ENCODE measurements around the gene UXT. TPM values are rescaled to one million over a fixed set of nuclear protein-coding genes. Genes with fewer than 3 reads are reported as not detected.

UXT gene
- total and polyA plus RNA-seq, 2 of the 4 experiments (the other 2 are of a cell fraction), result 106 to 164 TPM

DNA sequence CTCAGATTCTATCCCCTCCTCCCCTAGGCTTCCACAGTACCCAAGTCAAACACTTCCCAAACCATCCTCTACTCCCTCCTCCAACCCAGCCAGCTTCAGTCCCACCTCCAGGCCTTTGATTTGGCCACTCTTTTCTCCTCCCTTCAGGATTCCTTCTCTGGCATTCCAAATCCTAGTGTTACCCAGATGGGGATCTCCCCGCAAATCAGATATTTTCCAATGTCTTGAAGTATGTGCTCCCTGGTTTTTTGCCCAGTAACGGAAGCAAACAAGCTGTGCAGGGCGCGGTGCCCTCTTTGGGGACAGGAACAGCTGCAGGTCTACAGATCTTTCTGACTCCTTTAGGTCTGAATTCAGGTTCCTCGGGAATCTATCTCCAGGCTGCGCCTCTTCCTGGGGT is 37.1 kb downstream of the UXT start:
- in situ Hi-C loops (cut with MboI; ENCODE audit: low sequenced_read_pairs) (no loop called here), dilution Hi-C loops (cut with HindIII; ENCODE audit: low sequenced_read_pairs, unreplicated experiment) (no loop called here), intact Hi-C loops (cut with micrococcal nuclease) (no loop called here)
- Histone ChIP-seq H3K56ac (ENCODE audit: extremely low read depth, insufficient read depth, low read length) (no peak overlapping the region), H3K4me1 (ENCODE audit: control insufficient read depth, insufficient read depth, low read length) (no peaks in the 10 kb centered on the region), H3K14ac (replicated peaks; ENCODE audit: low read depth, low read length) (no peak overlapping the region), H2BK20ac (ENCODE audit: low read depth, low read length) (no peak overlapping the region), H2BK5ac (ENCODE audit: low read depth, low read length, poor library complexity, severe bottlenecking) (no peak overlapping the region), H3K27ac (ENCODE audit: insufficient read depth, low read length) (no peak overlapping the region), H3K79me1 (ENCODE audit: low read depth in 1 of 2, low read length in 2 of 2) (no peaks in the 10 kb centered on the region), H4K91ac (ENCODE audit: insufficient read depth, low read depth, low read length) (no peak overlapping the region), H4K8ac (ENCODE audit: low read depth in 2 of 2, low read length in 2 of 2) (no peak overlapping the region), H3K36me3 (ENCODE audit: control insufficient read depth, insufficient read depth, low read length) (no peaks in the 10 kb centered on the region), H2BK15ac (ENCODE audit: low read depth, low read length) (no peak overlapping the region), H4K20me1 (ENCODE audit: insufficient read depth, low read length) (no peaks in the 10 kb centered on the region), H2AK5ac (ENCODE audit: low read depth, low read length) (no peak overlapping the region), H3K9me3 (ENCODE audit: control insufficient read depth, insufficient read depth, low read length) (no peaks in the 10 kb centered on the region), H3K18ac (ENCODE audit: low read depth, low read length) (no peak overlapping the region), H3K27me3 (ENCODE audit: control insufficient read depth, insufficient read depth, low read length) (peaks cover 7% of the 10 kb centered on the region; the same call in 1 of the 2 replicates), H3K9ac (ENCODE audit: low read depth, low read length) (no peak overlapping the region), H3K4me3 (ENCODE audit: insufficient read depth, low read depth, low read length) (no peak overlapping the region), H4K5ac (ENCODE audit: low read depth, low read length) (no peak overlapping the region), H2AFZ (replicated peaks; ENCODE audit: low read length, poor library complexity) (no peak overlapping the region), H2BK120ac (ENCODE audit: low read depth, low read length) (no peak overlapping the region), H3K4me2 (ENCODE audit: low read depth, low read length) (no peak overlapping the region), H3K23ac (ENCODE audit: low read depth, low read length) (no peak overlapping the region), H3K9me1 (ENCODE audit: insufficient read depth, low read length) (no peaks in the 10 kb centered on the region), H3K4ac (ENCODE audit: low read depth, low read length) (no peak overlapping the region), H2AK9ac (replicated peaks; ENCODE audit: low read depth, low read length, poor library complexity) (no peak overlapping the region)
- POLR2A ChIA-PET (ENCODE audit: unreplicated experiment), result no interaction called here
- ATAC-seq (ENCODE audit: low read depth), result no peak
- no TSS peak for BruUV-seq (replicated peaks)
- CTCF ChIA-PET, result no interaction called here
- no CpG with 5 or more reads among the region's 6 CpGs for WGBS, 2 experiments (ENCODE audit: extremely low coverage in 2 of 2, insufficient read length in 1 of 2)
- no peak for TF ChIP-seq RFX5 (IDR thresholded peaks at IDR 0.05; ENCODE audit: low read depth, low read length)
- TF ChIP-seq NFE2L2 (IDR thresholded peaks at IDR 0.05; ENCODE audit: low read depth, low read length), result no peak
- no peak for TF ChIP-seq POLR2A (IDR thresholded peaks at IDR 0.05; ENCODE audit: low read depth, low read length)
- TF ChIP-seq MXI1 (IDR thresholded peaks at IDR 0.05; ENCODE audit: borderline replicate concordance, low read depth, low read length), result no peak
- TF ChIP-seq, protein P1, sequence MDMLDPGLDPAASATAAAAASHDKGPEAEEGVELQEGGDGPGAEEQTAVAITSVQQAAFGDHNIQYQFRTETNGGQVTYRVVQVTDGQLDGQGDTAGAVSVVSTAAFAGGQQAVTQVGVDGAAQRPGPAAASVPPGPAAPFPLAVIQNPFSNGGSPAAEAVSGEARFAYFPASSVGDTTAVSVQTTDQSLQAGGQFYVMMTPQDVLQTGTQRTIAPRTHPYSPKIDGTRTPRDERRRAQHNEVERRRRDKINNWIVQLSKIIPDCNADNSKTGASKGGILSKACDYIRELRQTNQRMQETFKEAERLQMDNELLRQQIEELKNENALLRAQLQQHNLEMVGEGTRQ (IDR thresholded peaks at IDR 0.05; ENCODE audit: low read depth, low read length), result no peak
- no peak for TF ChIP-seq FOS (IDR thresholded peaks at IDR 0.05; ENCODE audit: low read depth, low read length)
- no peak for TF ChIP-seq CEBPB (IDR thresholded peaks at IDR 0.05; ENCODE audit: low read depth, low read length)
- no peak for DNase-seq

Measured in IMR-90 (cell line).